A549 (cell line): Measurements from ENCODE around the gene ZNF335.

Source experiments
- MYC ChIP-seq: IDR thresholded peaks from 2 replicates; pipeline ENCODE4 v1.6.1; 2012; ENCODE audit warnings: mild to moderate bottlenecking, inconsistent platforms, low read length, improper control_type of control experiment, borderline replicate concordance
- POLR2AphosphoS2 ChIP-seq: conservative IDR thresholded peaks from 2 replicates; pipeline ENCODE4 v1.6.1; 2012; ENCODE audit warnings: low read length, improper control_type of control experiment, inconsistent platforms

DNA sequence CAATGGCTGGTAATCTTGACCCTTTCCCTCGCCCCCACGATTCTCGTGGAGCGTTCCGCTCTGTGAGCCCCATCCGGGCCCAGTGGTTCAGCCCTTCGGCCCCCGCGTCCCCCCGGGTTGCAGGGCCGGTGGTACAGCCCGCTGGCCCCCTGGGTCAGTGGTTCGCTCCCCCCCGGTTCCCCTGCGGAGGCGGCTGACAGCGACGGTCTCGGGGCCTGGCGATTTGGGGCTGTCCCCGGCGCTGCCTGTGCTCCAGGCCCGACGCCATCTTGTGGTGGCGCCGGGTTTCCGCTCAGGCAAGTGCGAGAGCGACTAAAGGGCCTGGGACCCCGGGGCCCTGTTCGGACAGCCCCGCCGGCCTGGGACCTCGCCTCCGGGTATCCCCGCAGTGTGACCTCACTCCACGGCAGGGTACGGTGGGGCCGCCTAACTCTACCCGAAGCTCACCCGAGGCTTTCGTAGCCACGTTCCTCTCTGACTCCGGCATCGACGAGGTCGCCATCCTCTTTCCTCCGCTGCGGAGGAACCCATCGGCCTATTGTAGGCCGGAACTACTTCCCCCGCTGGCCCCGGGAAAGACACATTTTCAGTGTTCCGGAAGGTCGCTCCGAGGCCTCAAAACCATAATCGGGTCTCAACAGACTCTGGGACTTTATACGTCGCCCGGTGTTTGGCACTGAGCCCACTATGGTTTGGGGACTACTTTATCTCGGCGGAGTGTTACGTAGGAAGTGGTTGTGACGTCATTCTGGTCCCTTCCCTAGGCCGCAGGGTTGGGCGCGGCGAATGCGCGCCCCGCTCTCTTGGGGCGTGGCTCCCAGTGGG, at the start of gene ZNF335:
- TF ChIP-seq POLR2AphosphoS2 (no peak), MYC (peak; percentile 75)
